MM.1S (cell line): ENCODE results near the gene ZMIZ1.

Experiments used
- EZH2 ChIP-seq: fragments of 300-600 bp; sonication (generic); optimal IDR thresholded peaks from 2 replicates; pipeline ENCODE3; 2017; ENCODE audit warnings: low read depth, mild to moderate bottlenecking, antibody characterized with exemption, low read length, mixed read lengths
- EZH2phosphoT487 ChIP-seq: fragments of 300-600 bp; sonication (generic); IDR thresholded peaks from 2 replicates; pipeline ENCODE4 v1.6.1; 2018; ENCODE audit warnings: antibody characterized with exemption, low read length
- TF ChIP-seq, protein P1 (sequence below): fragments of 300-600 bp; sonication (generic); IDR thresholded peaks from 2 replicates; pipeline ENCODE4 v1.5.1; 2016; ENCODE audit warnings: antibody characterized with exemption, low read length, mixed read lengths

DNA sequence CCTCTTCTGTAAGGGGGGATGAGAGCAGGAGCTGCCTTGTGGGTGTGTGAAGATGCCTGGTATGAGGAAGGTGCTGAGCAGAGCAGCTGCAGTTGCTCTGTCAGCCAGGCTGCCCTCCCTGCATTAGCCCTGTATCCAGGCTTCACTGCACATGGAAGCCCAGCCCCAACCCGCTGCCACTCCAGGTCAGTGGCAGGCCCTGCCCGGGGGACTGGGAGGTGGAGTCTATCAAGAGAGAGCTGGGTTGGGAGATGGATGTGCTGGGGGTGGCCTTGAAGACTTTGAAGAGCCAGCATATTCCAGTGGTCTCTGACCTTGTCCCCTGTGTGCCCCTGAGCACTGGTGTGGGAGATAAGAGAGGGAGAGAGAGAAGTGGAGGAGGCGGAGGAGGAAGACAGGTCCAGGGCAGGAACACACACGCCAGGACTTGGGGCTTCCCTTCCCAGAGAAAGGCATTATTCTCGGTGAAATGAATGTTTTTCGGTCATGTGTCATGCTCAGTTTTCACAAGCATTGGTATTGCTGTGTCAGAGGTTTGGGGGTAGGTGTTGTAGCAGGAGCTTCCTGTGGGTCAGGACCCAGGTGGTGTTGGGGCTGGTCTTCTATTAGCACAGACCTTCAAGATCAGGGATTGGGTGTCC is 281.1 kb downstream of the ZMIZ1 start:
- TF ChIP-seq EZH2, result no peak
- TF ChIP-seq, protein P1, sequence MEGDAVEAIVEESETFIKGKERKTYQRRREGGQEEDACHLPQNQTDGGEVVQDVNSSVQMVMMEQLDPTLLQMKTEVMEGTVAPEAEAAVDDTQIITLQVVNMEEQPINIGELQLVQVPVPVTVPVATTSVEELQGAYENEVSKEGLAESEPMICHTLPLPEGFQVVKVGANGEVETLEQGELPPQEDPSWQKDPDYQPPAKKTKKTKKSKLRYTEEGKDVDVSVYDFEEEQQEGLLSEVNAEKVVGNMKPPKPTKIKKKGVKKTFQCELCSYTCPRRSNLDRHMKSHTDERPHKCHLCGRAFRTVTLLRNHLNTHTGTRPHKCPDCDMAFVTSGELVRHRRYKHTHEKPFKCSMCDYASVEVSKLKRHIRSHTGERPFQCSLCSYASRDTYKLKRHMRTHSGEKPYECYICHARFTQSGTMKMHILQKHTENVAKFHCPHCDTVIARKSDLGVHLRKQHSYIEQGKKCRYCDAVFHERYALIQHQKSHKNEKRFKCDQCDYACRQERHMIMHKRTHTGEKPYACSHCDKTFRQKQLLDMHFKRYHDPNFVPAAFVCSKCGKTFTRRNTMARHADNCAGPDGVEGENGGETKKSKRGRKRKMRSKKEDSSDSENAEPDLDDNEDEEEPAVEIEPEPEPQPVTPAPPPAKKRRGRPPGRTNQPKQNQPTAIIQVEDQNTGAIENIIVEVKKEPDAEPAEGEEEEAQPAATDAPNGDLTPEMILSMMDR, result no peak
- TF ChIP-seq EZH2phosphoT487, result no peak
